NT2/D1 (cell line): ENCODE data around the gene COX6A2.
"Not testable (repeated sequence)": the region's sequence is repeated elsewhere in the genome, so short reads cannot be mapped to it uniquely, and the experiment has no call there.

Experiments
- SUZ12 ChIP-seq: IDR thresholded peaks from 2 replicates; pipeline ENCODE4 v1.6.1; 2011; ENCODE audit not compliant: insufficient read length, insufficient read depth; ENCODE audit errors: extremely low read depth
- YY1 ChIP-seq: IDR thresholded peaks from 2 replicates; pipeline ENCODE4 v1.6.1; 2011; ENCODE audit not compliant: insufficient read length, insufficient read depth

- not testable (repeated sequence) for TF ChIP-seq SUZ12, YY1
These were observed 11.1 kb downstream of the COX6A2 start for GRCh38 chr16:31417036-31417435.
